NCI-H1694 treated with DMSO at 0.1 percent for 48 hours (cell line): Measurements from ENCODE around the gene MAD1L1.
"Not testable (repeated sequence)": the region's sequence is repeated elsewhere in the genome, so short reads cannot be mapped to it uniquely, and the experiment has no call there.

ENCODE experiments used
- DNase-seq: peaks from one replicate; lab custom pipeline; 2025; lab: John Stamatoyannopoulos, UW

Gene MAD1L1

GRCh38 chr7:2232766-2233520 lies at the start of gene MAD1L1:
MAD1L1 (minus strand) TSS chr7:2232945; CDS start chr7:2230133, 2,812 bp downstream.
- peak; percentile 54 for DNase-seq

GRCh38 chr7:2282185-2282751 lies 49.5 kb upstream of the MAD1L1 start:
- no peak for DNase-seq

GRCh38 chr7:2281541-2281940 lies 48.8 kb upstream of the MAD1L1 start:
- peak; percentile 44 for DNase-seq

GRCh38 chr7:2280424-2280823 lies 47.7 kb upstream of the MAD1L1 start:
- no peak for DNase-seq

GRCh38 chr7:2279896-2280295 lies 47.2 kb upstream of the MAD1L1 start:
- DNase-seq: no peak

GRCh38 chr7:2278026-2278425 lies 45.3 kb upstream of the MAD1L1 start:
- DNase-seq: no peak

- no peak for DNase-seq
Measured at GRCh38 chr7:2276107-2276506, 43.4 kb upstream of the MAD1L1 start.

GRCh38 chr7:2275101-2275500 lies 42.4 kb upstream of the MAD1L1 start:
- DNase-seq: no peak

GRCh38 chr7:2274666-2275065 lies 41.9 kb upstream of the MAD1L1 start:
- no peak for DNase-seq

- DNase-seq: no peak
Measured at GRCh38 chr7:2273866-2274265, 41.1 kb upstream of the MAD1L1 start.

- no peak for DNase-seq
Measured at GRCh38 chr7:2272031-2272430, 39.3 kb upstream of the MAD1L1 start.

GRCh38 chr7:2271273-2272026 lies 38.7 kb upstream of the MAD1L1 start:
- DNase-seq: no peak

GRCh38 chr7:2270495-2270894 lies 37.8 kb upstream of the MAD1L1 start:
- DNase-seq: no peak

- DNase-seq: no peak
Measured at GRCh38 chr7:2269991-2270460, 37.3 kb upstream of the MAD1L1 start.

GRCh38 chr7:2269089-2269990 lies 36.6 kb upstream of the MAD1L1 start:
- not testable (repeated sequence) for DNase-seq

- DNase-seq: peak; percentile 84
Measured at GRCh38 chr7:2266911-2267310, 34.2 kb upstream of the MAD1L1 start.

- DNase-seq: no peak
Measured at GRCh38 chr7:2264158-2264557, 31.4 kb upstream of the MAD1L1 start.

GRCh38 chr7:2263176-2263575 lies 30.4 kb upstream of the MAD1L1 start:
- DNase-seq: no peak

- no peak for DNase-seq
Measured at GRCh38 chr7:2261611-2262010, 28.9 kb upstream of the MAD1L1 start.

GRCh38 chr7:2260820-2261219 lies 28.1 kb upstream of the MAD1L1 start:
- DNase-seq: peak; percentile 44

GRCh38 chr7:2259480-2259879 lies 26.7 kb upstream of the MAD1L1 start:
- no peak for DNase-seq
